GM21529 (cell line): Measurements from ENCODE around the gene DUSP18.
"Not testable (repeated sequence)": the region's sequence is repeated elsewhere in the genome, so short reads cannot be mapped to it uniquely, and the experiment has no call there.

ENCODE experiments used
- ATAC-seq: cut with Tn5 transposase; IDR thresholded peaks from one replicate; pipeline ENCODE4 v1.9.1; 2021; ENCODE audit not compliant: unreplicated experiment

Gene DUSP18

DNA sequence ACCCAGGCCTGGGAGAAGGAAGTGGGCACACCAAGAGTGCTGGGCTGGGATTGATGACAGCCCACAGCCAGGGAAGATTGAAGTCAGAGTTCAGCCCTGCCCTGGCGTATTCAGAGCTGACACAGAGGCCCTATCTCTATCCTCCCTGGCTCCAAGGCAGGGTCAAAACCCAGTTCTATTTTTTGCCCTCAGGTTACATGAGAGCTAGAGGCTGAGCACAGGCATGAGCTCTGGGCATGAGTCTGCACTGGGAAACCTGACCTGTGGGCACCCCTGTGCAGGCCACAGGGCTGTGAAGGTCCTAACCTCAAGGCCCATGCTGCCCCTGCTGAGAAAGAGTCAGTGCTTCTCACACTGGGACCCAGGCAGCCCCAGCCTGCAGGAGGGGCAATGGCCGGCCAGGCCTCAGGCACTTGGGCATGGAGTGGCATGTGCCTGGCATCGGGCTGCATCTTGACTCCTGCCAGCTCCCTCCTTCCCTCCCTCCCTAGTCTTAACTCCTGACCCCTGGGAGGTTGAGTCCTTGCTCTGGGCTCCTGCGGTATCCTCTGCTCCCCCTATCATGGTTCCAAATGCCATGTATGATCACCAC, 26.7 kb downstream of the DUSP18 start:
- no peak for ATAC-seq

DNA sequence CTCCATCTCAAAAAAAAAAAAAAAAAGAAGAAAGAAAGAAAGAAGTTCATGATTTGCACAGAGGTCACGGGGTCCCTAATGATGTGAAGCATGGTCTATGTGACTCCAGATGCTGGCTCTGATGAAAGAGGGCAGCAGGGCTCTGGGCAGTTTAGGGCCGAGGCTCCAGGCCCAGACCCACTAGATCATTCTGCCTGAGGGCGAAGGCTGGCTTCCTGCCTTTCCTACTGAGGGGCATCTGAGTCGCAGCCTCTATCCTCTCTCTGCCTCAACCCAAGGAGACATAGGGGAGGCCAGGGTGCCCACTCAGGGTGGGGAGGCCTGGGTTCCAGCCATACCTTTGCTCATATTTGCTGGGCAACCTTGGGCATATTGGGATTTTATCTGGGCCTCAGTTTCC, 27.3 kb downstream of the DUSP18 start:
- no peak for ATAC-seq

DNA sequence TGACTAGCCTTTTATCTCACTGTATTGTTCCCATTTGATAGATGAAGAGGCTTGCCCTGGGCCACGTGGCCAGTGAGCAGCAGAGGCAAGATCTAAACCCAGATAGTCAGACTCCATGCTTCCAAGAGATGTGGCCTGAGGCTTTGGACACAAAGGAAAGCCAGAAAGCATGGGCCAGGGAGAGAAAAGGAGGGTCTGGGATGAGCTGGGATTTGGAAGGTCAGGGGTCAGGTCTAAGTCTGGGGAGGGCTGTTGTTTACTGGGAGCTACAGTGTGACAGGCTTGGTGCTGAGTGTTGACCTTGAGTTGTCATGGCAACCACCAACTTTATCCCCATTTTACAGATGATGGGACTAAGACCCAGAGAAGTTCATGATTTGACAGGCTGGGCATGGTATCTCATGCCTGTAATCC, 30.0 kb downstream of the DUSP18 start:
- no peak for ATAC-seq

DNA sequence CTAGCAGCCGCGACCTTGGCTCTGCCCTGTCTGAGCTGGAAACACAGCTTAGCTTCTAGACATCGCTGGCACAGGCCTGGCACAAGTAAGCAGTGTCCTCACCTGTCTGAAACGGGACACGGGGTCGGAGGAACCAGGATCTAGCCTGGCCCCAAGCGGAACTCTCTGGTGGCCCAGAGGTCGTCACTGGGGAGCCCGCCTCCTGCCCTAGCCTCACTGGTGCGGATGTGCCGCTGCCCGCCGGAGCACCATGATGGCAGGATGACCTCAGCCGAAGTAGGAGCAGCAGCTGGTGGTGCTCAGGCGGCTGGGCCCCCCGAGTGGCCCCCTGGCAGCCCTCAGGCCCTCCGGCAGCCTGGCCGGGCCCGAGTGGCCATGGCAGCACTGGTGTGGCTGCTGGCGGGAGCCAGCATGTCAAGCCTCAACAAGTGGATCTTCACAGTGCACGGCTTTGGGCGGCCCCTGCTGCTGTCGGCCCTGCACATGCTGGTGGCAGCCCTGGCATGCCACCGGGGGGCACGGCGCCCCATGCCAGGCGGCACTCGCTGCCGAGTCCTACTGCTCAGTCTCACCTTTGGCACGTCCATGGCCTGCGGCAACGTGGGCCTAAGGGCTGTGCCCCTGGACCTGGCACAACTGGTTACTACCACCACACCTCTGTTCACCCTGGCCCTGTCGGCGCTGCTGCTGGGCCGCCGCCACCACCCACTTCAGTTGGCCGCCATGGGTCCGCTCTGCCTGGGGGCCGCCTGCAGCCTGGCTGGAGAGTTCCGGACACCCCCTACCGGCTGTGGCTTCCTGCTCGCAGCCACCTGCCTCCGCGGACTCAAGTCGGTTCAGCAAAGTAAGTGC, 31.2 kb downstream of the DUSP18 start:
- ATAC-seq, result no peak

DNA sequence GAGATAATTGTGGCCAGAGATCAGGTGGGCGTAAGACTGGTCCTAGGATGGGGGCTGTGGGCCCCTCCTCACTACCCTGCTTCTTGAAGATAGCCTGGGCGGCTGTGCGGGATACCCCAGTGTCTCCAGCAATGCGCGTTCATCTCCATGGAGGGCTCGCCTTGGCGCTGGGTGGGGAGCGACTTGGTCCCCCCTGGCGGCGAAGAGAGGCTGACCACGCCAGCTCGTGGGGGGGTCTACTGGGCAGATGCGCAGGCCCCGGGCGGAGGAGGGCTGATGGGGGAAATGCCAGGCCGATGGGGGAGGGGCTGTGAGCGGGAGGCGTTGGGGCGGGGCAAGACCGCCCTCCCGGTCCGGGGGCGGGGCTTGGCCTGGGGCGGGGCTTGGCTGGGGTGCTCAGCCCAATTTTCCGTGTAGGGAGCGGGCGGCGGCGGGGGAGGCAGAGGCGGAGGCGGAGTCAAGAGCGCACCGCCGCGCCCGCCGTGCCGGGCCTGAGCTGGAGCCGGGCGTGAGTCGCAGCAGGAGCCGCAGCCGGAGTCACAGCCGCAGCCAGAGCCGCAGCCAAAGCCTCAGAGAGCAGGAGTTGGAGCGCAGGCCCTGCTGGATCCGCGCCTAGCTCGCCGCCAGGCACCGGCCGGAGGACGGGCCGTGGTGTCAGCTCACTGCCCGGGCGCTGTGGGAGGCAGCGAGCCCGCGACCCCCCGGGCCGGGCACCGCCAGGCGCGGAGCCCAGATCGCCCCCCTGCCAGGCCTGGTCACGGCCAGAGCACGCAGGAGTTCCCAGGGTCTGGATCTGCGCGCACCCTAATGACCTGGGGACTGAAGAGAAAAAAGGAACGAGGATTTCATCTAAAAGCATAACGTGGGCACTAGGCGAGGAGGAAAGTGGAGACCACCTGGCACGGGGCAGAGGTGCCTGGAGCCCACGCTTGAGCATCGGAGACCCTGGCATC, 32.1 kb downstream of the DUSP18 start, which contains the start of gene SLC35E4:
Gene SLC35E4 (plus strand): TSS at position 509 of the 953 bp plus-strand sequence. CDS start 670 bp downstream, outside the sequence.
- peak; percentile 62 for ATAC-seq

DNA sequence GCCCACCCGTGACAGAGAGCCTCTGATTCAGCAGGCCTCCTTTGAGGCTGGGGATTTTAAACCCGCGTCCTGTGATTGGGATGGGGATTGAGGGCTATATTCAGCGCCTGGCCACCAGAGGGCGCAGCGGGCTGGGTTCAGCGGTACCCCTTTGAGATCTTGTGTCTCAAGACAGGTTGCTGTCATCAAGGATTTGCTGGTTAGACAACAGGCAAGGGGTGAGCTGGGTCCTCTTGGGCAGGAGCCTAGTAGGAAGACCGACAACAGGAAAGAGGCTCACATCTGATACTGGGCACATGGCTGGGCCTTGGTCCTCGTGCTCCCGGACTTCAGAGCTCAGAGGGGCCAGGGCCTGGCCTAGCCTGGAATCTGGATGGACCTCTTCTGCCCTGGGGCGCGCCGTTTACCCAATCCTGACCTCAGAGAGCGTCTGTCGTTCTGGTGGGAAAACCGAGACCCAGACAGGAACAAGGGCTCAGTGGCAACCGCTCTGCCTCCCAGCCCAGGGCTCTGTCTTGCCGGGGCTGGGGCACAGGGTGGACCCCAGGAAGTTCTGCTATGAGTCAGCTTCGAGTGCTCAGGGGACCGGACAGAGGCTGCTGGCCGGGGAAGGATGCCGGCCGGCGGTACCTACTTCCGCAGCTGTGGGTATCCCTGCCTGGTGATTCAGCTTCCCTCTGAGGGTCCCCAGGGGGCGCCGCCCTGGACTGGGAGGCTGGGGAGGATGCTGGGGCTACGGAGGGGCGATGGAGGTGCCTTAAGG, 33.0 kb downstream of the DUSP18 start:
- ATAC-seq, result peak; percentile 64

DNA sequence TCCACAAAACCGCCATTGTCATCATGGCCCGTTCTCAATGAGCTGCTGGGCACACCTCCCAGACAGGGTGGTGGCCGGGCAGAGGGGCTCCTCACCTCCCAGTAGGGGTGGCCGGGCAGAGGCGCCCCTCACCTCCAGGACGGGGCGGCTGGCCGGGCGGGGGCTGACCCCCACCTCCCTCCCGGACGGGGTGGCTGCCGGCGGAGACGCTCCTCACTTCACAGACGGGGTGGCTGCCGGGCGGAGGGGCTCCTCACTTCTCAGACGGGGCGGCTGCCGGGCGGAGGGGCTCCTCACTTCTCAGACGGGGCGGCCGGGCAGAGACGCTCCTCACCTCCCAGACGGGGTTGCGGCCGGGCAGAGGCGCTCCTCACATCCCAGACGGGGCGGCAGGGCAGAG, 36.2 kb downstream of the DUSP18 start:
- not testable (repeated sequence) for ATAC-seq

DNA sequence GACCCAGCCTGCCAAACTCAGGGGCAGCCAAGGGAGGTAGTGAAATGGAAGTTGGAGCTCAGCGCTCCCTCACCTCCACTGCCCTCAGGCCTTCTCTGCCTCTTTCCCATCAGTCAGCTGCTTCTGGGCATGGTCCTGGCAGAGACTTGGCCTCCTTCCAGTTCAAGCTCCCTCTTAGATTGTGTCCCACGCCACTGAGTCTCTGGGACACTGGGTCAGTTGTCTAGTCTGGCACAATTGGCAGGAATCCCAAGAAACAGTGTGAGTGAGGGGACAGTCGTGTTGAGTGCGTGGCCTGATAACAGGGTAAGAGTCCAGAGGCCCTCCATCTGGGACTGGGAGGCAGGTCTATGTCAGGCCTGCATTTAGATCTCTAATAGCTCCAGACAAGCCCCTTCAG, 39.2 kb downstream of the DUSP18 start:
- ATAC-seq, result no peak

DNA sequence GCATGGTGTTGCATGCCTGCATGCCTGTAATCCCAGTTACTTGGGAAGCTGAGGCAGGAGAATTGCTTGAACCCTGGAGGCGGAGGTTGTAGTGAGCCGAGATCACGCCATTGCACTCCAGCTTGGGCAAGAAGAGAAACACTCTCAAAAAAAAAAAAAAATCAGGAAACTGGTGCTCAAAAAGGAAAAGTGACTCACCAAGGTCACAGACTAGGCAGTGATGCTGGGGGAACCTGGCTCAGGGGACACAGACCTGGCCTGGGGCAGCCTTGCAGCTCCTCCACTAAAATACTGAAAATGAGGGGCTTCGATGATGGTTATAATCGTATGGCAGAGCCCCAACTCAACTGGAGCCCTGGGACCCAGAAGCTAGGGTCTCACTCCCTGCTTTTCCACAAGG, 40.2 kb downstream of the DUSP18 start:
- ATAC-seq, result no peak

DNA sequence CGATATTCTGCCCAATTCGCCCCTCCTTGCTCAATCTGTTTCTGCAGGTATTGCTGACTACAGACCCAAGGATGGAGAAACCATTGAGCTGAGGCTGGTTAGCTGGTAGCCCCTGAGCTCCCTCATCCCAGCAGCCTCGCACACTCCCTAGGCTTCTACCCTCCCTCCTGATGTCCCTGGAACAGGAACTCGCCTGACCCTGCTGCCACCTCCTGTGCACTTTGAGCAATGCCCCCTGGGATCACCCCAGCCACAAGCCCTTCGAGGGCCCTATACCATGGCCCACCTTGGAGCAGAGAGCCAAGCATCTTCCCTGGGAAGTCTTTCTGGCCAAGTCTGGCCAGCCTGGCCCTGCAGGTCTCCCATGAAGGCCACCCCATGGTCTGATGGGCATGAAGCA, 41.3 kb downstream of the DUSP18 start:
- ATAC-seq, result no peak

DNA sequence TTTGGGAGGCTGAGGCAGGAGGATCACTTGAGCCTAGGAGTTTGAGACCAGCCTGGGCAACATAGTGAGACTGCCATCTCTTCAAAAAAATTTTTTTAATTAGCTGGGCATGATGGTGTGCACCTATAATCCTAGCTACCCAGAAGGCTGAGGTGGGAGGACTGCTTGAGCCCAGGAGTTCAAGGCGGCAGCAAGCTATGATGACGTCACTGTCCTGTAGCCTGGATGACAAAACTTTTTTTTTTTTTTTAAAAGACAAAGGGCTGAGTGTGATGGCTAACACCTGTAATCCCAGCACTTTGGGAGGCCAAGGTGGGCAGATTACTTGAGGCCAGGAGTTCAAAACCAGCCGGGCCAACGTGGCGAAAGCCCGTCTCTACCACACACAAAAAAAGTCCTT, 47.8 kb downstream of the DUSP18 start:
- not testable (repeated sequence) for ATAC-seq

DNA sequence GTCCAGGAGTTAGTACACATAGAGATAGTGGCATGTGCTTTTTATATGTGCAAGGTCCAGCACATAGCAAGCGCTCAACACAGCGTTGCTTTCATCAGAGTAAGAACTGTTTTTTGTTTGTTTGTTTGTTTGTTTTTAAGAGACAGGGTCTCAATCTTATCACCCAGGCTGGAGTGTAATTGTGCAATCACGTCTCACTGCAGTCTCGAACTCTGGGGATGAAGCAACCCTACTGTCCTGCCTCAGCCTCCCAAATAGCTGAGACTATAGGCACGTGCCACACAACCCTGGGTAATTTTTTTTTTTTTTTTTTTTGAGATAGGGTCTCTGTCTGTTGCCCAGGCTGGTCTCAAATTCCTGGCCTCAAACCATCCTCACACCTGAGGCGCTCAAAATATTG, 49.9 kb downstream of the DUSP18 start:
- ATAC-seq, result no peak

DNA sequence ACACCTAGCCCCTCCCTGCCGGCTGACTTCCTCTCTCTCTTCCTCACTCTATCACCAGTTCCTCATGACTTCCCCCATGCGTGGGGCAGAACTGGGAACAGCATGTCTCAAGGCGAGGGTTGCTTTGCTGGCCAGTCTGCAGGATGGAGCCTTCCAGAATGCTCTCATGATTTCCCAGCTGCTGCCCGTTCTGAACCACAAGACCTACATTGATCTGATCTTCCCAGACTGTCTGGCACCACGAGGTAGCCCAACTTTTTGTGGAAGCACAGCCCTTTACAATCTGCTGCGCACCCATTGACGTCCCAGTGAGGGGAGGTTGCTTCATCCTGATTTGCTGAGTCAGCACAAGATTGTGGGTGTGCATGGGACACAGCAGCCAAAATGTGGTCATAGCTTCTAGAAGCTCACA, 52.1 kb downstream of the DUSP18 start:
- no peak for ATAC-seq

DNA sequence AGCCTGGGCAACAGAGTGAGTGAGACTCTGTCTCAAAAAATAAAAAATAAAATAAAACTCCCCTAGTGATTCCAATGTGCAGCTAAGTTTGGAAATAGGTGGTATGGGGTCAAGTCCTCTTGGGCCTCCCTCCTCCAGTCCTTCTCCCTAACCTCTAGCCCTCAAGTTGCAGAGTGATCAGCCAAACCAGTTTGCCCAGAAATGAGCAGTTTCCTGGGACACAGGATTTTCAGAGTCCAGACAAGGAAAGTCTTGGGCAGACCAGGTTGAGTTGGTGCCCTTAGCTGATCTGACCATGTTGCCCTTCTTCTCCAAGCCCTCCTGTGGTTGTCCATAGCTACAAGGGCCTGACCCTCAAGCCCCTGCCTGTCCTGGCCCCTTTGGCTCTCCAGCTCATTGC, 52.8 kb downstream of the DUSP18 start:
- ATAC-seq, result no peak

DNA sequence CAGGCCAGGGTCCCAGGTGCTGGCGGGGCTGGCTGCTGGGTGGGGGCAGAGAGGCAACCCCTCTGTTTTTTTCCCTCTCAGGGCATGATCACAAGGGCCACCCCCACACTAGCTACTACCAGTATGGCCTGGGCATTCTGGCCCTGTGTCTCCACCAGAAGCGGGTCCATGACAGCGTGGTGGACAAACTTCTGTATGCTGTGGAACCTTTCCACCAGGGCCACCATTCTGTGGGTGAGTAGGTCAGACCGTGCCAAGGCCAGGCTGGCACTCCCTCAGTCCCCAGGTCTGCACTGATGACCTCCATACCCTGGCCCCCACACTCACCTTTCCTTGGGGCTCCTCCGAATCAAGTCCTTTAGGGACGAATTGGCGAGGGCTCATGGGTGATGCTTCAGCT, 53.4 kb downstream of the DUSP18 start:
- no peak for ATAC-seq

DNA sequence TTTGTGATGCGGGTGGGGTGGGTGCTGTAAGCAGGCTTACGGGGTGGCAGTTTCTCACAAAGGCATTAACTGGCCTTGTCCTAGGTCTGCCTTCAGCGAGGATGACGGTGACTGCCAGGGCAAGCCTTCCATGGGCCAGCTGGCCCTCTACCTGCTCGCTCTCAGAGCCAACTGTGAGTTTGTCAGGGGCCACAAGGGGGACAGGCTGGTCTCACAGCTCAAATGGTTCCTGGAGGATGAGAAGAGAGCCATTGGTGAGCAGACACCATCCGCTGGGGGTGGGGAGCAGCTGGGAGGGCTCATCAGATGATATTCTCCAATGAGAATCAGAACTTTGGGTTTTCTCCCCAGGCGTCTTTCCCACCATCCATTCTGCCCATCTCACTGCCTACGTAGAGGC, 54.9 kb downstream of the DUSP18 start:
- no peak for ATAC-seq
